ENCODE measurements around the gene MOV10.

MOV10 gene

DNA sequence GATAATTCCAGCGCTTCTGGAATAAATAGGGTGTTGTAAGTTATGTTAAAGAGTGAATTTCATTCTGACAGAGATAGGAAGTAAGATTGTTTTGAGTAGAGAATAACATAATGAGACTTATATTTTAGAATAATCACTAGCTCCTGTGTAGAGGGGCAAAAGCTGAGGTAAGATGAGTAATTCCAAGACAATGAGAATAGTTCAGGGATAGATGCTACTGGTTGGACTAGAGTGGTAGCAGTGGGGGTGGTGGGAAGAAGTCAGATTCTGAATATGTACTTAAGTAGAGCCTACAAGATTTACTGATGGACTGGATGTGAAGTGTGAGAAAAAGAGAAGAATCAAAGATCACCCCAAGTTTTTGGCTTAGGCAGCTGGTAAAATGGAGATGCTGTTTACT is 23.3 kb upstream of the MOV10 start:
- H3K4me3 ChIP-seq (ENCODE audit: low read length) = no peak overlapping the region
- TF ChIP-seq ZNF274 (IDR thresholded peaks at IDR 0.05; ENCODE audit: low read depth, low read length) = no peak

DNA sequence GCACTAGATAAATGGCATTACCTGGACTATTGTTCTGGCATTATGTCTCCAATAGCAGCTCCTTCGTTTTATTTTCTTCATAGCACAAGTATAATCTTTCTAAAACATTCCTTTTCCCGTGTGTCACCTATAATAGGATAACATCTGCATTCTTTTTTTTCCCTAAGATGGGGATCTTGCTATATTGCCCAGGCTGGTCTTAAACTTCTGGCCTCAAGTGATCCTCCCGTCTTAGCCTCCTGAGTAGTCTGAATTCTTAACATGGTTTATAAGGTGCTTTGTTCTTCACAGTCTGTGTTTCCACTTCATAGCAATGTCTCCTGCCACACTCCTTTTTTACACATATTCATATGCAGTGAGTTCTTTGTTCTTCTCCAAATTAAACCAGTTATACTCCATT is 8.6 kb upstream of the MOV10 start:
- TF ChIP-seq ZNF274 (IDR thresholded peaks at IDR 0.05; ENCODE audit: low read depth, low read length) = no peak
- H3K4me3 ChIP-seq (ENCODE audit: low read length) = no peak overlapping the region

DNA sequence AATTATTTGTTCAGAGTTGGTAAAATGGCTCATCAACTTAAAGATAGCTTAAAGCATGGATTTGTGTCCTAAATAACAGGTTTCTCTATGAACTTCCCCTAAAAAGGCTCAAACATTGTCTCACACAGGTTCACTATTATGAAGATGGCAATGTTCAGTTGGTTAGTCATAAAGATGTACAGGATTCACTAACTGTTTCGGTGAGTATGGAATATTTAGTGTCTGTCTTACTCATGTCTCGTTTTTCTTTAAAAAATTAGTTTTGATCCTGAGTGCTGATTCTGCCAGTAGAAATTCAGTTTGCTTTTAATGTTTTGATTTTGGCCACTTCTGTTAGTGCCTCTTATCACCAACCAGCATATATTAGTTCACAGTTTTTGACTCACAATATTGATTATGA is 7.5 kb upstream of the MOV10 start:
- TF ChIP-seq ZNF274 (IDR thresholded peaks at IDR 0.05; ENCODE audit: low read depth, low read length) = no peak
- H3K4me3 ChIP-seq (ENCODE audit: low read length) = no peak overlapping the region

DNA sequence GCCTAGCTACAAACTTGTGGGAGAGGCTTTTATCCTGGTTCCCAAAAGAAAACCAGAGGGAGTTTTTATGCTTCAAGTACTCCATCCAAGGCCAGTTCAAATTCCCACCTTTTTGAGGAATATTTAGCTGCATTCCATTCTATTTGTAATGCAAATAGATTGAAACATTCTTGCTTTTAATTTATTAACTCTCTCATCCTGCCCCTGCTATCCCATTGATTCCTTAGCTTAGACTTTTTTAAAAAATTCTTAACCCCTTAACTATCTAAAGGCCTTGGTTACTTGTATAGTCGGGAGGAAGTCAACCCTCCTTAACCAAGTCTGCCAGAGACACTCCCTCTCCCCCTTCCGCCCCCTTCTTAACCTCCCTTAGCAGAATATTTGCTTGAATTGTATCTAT is 2.5 kb upstream of the MOV10 start:
- H3K4me3 ChIP-seq (ENCODE audit: low read length) = no peak overlapping the region
- no peak for TF ChIP-seq ZNF274 (IDR thresholded peaks at IDR 0.05; ENCODE audit: low read depth, low read length)

DNA sequence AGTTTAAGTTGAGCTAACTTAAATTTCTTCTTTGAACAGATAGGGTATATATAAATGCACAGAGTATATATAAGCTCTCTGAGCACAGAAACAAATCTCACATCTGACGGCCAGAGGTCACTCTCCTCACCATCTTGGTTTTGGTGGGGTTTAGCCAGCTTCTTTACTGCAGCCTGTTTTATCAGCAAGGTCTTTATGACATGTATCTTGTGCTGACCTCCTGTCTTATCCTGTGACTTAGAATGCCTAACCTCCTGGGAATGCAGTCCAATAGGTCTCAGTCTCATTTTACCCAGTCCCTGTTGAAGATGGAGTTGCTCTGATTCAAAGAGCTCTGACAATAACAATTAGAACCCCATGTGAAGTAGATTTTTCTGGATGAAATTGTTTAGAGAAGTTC is 1.6 kb upstream of the MOV10 start:
- no peak overlapping the region for H3K4me3 ChIP-seq (ENCODE audit: low read length)

DNA sequence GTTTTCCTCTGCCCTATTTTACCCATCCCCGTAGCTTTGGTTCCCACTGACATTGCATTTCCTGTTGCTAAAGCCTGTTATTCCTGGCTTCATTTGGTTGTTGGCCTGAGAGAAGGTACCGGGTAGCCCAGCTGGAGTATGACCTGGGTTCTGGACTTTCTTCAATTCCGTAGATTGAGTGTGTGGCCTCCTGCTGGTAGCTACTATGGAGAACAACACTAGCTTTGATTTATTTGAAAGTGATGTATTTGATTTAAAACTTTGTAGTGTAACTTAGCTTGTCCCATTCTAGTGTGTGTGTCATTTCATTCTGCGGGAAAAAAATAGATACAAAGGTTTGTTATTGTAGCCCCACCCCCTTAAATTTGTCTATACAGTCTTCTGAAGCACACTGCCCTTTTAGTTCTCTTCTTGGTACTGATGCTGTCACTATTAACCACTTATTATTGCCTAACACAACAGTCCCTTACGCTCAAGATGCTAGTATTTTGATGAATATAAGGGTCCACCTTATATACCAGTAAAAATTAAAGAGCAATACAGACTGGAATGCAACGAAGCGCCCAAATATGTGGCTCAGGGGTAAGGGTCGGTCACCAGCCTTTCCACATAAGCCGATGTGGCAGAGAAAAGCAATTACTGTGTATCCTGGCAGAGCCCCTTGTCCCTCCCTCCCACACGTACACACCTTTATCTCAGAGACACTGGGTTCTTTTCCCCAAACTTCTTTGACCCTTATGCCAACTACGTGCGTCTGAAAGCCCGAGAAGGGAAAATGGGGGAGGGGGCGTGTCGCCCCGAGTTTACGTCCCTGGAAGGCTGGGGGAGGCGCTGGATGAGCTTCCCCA is 643 bp upstream of the MOV10 start:
- peak overlapping the region; percentile 76 for H3K4me3 ChIP-seq (ENCODE audit: low read length)
- TF ChIP-seq ZNF274 (IDR thresholded peaks at IDR 0.05; ENCODE audit: low read depth, low read length) = no peak

More for the DNA sequence above, 1.6 kb upstream of the MOV10 start:
- TF ChIP-seq ZNF274 (IDR thresholded peaks at IDR 0.05; ENCODE audit: low read depth, low read length) = no peak

DNA sequence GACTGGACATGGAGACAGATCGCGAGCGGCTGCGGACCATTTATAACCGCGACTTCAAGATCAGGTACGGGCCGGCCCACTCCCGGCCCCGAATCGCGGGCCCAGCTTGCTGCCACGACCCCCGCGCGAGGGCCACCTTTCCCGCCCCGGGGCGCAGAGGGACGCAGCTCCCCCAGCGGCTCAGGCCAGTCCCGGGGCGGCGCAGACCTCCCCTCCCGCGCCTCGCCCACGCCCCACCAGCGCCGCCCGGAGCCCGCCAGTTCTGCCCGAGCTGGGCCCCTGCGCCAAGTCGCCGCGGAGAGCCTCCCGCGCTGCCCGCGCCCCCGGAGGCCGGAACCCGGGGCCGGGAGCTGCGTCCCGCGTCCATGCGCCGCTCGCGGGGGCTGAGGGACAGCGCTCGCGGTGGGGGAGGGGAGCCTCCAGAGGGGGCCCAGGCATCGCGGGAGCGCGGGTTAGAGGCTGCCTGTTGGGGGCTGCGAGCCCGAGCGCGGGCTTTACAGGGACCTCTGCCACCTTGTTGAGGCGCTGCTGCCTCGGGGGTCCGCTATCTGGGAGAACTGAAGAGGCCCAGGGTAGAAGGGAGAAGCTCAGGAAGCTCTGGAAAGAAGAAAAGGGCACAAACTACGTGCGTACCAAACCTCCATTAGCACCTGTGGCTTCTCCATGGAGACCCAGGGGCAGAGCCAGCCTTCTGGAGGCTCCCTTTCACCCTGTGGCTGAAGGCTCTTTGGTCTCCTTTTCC is 698 bp downstream of the MOV10 start:
- peak overlapping the region; percentile 76 for H3K4me3 ChIP-seq (ENCODE audit: low read length)
- TF ChIP-seq ZNF274 (IDR thresholded peaks at IDR 0.05; ENCODE audit: low read depth, low read length) = no peak

DNA sequence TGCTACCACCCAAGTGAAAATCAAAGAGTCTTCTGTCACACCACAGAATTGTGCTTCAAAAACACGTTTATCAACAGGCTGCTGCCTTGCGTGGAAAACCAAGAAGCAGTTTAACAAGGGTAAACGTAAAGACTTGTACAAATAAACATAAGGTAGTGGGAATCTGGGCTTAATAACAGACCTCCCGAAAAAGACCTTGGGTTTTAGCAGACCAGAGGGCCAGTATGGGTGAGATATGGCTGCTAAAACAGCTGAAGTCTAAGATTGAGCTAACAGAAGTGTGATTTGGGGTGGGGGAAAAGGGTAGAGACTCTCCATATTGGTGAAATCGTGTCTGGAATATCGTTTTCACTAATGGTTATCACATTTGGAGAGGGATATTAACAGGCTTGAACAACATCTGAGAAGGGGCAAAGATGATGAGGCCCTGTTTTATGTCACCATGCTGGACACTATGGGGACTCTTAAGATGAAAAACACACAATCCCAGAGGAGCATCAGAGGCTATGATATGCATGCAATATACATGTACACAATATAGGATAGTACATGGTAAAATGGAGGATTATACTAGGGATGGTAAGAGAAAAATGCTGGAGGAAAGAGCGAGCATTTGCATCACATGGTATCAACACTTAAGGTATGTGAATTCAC is 1.4 kb downstream of the MOV10 start:
- no peak for TF ChIP-seq ZNF274 (IDR thresholded peaks at IDR 0.05; ENCODE audit: low read depth, low read length)
- H3K4me3 ChIP-seq (ENCODE audit: low read length) = peak overlapping the region; percentile 76

DNA sequence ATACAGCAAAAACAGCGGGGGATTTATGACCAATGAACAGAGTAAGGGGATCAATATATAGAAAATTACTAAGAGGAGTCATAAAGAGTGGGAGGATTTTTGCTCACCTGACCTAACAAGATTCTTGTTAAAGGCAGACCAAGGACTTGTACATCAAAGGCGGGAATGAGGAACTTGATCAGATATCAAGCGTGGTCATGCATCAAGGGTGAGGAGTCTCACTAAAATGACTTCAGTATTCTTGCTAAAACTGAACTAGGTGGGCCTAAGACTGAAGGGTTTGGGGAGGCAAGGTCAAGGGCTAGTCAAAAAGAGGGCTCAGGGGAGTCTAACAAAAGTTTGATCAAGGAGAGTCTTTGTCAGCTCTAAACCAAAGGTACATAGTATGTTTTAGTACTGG is 2.1 kb downstream of the MOV10 start:
- TF ChIP-seq ZNF274 (IDR thresholded peaks at IDR 0.05; ENCODE audit: low read depth, low read length) = no peak
- no peak overlapping the region for H3K4me3 ChIP-seq (ENCODE audit: low read length)

DNA sequence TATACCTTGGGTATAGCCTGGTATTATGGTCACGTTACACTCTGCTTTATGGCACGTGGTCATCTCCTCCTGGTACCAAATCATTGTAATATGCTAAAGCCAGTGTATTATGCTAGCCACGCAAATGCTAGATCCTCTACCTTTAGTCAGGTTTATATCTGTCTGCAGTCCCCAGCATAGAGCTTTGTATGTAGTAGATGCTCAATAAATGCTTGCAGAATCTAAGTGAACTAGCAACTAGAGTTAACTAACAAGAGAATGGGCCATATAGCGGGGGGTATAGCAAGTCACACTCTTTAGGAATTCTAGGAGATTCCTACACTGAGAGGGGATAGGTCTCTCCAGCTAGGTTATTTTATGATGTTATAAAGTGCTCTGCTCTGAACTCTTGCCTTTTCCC is 3.0 kb downstream of the MOV10 start:
- no peak overlapping the region for H3K4me3 ChIP-seq (ENCODE audit: low read length)
- TF ChIP-seq ZNF274 (IDR thresholded peaks at IDR 0.05; ENCODE audit: low read depth, low read length) = no peak

DNA sequence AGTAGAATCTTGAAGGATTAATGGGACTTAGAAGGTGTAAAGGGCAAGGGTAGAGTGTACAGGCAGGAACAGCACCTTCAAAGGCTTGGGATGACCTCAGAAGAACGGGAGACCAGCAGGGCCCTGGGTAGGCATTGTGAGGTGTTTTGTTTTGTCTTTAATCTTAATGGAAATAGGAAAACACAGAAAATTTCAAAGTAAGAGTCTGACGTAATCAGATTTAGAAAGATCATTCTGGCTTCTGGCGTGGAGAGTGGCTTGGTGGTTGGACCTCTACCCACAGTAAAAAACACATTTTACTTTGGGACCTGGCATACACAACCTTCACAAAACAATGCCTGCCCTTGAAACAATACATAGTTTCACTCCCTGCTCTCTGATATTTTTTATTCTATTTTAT is 4.1 kb downstream of the MOV10 start:
- no peak overlapping the region for H3K4me3 ChIP-seq (ENCODE audit: low read length)
- no peak for TF ChIP-seq ZNF274 (IDR thresholded peaks at IDR 0.05; ENCODE audit: low read depth, low read length)

DNA sequence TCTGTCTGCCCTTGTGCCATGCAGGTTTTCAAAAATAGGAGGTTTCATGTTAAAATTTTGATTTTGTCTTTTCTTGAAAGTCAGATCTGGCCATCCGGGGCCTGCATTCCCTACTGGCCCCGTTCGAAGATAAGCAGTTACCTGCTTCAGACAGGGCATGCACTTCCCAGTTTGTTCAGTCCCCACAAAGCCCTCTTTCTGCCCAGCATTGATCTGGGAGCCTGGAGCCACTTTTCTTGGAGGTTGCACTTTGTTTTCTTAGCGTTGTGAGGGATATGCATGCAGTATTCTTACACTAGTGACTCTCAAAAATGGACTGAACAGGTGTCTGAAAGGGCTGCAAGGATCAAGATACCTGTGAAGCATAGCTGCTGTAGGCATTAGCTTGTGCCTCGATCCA is 11.5 kb downstream of the MOV10 start:
- no peak for TF ChIP-seq ZNF274 (IDR thresholded peaks at IDR 0.05; ENCODE audit: low read depth, low read length)
- H3K4me3 ChIP-seq (ENCODE audit: low read length) = no peak overlapping the region

DNA sequence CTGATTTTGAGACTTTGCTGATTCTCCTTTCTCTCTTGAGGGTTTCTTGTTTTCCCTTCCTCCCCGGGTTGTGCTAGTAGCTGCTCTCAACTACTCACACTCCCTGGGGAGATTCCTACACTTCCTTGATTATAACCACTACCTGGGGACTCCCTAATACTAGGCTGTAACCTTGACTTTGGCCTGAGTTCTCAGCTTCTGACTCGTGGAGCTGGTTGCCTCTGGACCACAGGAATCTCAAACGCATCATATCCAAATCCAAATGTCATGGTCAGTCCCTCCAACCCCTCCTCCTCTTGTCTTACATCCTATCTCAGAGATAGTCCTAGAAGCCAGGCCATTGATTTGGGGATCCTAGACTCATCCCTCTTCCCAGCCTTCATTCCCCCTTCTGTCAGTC is 12.0 kb downstream of the MOV10 start:
- TF ChIP-seq ZNF274 (IDR thresholded peaks at IDR 0.05; ENCODE audit: low read depth, low read length) = no peak

DNA sequence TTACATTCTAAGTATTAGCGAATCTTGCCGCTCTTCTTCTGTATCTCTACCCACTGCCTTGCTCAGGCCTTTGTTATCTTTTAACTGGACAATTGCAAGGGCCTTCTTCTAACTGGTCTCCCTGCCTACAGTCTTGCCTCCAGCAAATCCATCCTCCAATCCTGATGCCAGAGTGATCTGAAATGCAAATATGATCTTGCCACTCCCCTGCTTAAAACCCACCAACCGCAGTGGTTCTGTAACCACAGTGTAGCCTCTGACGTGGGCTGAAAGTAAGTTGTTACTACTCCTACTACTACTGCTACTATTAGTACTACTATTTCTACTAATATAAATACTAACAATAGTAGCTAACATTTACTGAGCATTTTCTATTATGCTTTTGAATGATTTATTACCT is 12.4 kb downstream of the MOV10 start:
- H3K4me3 ChIP-seq (ENCODE audit: low read length) = no peak overlapping the region
- TF ChIP-seq ZNF274 (IDR thresholded peaks at IDR 0.05; ENCODE audit: low read depth, low read length) = no peak

More for the DNA sequence above, 12.0 kb downstream of the MOV10 start:
- H3K4me3 ChIP-seq (ENCODE audit: low read length) = no peak overlapping the region

DNA sequence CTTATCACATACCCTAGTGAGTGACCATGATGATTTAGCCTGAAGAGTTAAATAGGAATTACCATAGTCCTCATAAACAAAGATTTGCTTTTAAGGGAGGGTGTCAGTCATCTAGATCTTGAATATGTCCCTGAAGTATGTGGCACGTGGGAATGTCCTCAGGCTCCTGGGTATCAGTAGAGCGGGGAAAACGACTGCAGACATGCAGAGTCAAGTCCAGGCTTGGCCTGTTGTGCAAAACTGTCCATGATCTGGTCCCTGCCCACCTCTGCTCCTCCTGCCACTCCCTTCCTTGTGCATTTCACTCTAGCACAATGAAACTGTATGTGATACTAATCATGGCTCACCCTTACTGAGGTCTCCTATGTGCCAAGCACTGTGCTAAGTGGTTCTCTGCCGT is 12.9 kb downstream of the MOV10 start:
- TF ChIP-seq ZNF274 (IDR thresholded peaks at IDR 0.05; ENCODE audit: low read depth, low read length) = no peak
- H3K4me3 ChIP-seq (ENCODE audit: low read length) = no peak overlapping the region

All from GM08714 (cell line).